Transverse colon (tissue), 4 donors: Measurements from ENCODE around the gene CYP21A2.

ENCODE experiments used
- POLR2A ChIP-seq: fragments of 450-650 bp; IDR thresholded peaks from one replicate; pipeline ENCODE4 v1.6.1; 2016; ENCODE audit warnings: antibody characterized with exemption, mild to moderate bottlenecking, moderate library complexity
- POLR2AphosphoS5 ChIP-seq, 3 donors: sonication (generic); formaldehyde crosslinking; IDR thresholded peaks; one replicate each; pipeline ENCODE4 v1.6.1; 2016; ENCODE audit warnings: antibody characterized with exemption in 3 of 3
- TF ChIP-seq, protein P1 (sequence below), 5 experiments: fragments of 200-600 bp in 3 of 5; fragments of 450-650 bp in 2 of 5; sonication (generic) in 3 of 5; IDR thresholded peaks; 1 replicate in 2 of 5; 2 replicates in 3 of 5; pipeline ENCODE4 v1.5.1; 2016 to 2017; ENCODE audit warnings: antibody characterized with exemption in 5 of 5, inconsistent platforms in 3 of 5, mild to moderate bottlenecking in 2 of 5, moderate library complexity in 1 of 5

DNA sequence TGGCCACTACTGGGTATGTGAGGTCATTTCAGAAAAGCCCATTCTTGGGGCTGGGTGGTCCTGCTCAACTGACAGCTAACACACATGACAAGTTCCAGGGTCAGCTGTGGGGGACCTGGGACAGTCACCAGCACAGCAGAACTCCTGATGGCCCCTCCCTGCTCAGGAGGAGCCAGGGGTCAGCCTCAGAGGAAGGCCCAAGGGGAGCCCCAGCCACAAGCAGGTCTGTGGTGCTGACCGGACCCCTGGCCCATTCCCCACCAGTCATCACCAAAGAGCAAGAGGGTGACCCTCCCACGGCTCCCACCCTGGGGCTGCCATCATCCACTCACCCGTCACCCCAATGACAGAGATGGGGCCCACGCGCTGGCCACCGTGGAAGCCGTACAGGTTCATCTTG is 18.0 kb downstream of the CYP21A2 start:
- TF ChIP-seq, protein P1, sequence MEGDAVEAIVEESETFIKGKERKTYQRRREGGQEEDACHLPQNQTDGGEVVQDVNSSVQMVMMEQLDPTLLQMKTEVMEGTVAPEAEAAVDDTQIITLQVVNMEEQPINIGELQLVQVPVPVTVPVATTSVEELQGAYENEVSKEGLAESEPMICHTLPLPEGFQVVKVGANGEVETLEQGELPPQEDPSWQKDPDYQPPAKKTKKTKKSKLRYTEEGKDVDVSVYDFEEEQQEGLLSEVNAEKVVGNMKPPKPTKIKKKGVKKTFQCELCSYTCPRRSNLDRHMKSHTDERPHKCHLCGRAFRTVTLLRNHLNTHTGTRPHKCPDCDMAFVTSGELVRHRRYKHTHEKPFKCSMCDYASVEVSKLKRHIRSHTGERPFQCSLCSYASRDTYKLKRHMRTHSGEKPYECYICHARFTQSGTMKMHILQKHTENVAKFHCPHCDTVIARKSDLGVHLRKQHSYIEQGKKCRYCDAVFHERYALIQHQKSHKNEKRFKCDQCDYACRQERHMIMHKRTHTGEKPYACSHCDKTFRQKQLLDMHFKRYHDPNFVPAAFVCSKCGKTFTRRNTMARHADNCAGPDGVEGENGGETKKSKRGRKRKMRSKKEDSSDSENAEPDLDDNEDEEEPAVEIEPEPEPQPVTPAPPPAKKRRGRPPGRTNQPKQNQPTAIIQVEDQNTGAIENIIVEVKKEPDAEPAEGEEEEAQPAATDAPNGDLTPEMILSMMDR (IDR thresholded peaks at IDR 0.05) = no peak
- TF ChIP-seq POLR2A = no peak
- no peak for TF ChIP-seq POLR2AphosphoS5 (IDR thresholded peaks at IDR 0.05)
